C4-2B (cell line): ENCODE results near the gene KAZN.

ENCODE experiments used
- ZFX ChIP-seq: fragments of 450-650 bp; IDR thresholded peaks from 2 replicates; pipeline ENCODE4 v1.6.1; 2017
- TF ChIP-seq, protein P1 (sequence below): fragments of 450-650 bp; conservative IDR thresholded peaks from 2 replicates; pipeline ENCODE4 v1.5.1; 2017; ENCODE audit warnings: mild to moderate bottlenecking

DNA sequence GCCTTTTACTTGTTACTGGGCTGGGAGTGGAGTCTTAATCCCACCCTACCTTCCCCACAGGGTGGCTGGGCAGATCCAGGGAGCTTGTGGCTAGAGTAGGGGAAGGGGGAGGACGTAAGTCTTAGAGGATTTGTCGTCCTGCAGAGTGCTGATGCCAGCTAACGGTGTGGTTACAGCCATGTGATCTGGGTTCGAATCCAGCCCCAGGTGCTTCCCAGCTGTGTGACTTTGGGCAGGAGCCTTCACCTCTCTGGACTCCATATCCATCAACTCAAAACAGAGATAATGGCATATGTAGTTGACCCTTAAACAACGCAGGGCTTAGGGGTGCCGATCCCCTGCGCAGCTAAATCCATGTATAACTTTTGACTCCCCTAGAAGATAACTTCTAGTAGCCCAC, 446.6 kb downstream of the KAZN start:
- TF ChIP-seq, protein P1, sequence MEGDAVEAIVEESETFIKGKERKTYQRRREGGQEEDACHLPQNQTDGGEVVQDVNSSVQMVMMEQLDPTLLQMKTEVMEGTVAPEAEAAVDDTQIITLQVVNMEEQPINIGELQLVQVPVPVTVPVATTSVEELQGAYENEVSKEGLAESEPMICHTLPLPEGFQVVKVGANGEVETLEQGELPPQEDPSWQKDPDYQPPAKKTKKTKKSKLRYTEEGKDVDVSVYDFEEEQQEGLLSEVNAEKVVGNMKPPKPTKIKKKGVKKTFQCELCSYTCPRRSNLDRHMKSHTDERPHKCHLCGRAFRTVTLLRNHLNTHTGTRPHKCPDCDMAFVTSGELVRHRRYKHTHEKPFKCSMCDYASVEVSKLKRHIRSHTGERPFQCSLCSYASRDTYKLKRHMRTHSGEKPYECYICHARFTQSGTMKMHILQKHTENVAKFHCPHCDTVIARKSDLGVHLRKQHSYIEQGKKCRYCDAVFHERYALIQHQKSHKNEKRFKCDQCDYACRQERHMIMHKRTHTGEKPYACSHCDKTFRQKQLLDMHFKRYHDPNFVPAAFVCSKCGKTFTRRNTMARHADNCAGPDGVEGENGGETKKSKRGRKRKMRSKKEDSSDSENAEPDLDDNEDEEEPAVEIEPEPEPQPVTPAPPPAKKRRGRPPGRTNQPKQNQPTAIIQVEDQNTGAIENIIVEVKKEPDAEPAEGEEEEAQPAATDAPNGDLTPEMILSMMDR, result no peak
- no peak for TF ChIP-seq ZFX
